PC-9 (cell line): ENCODE data around the gene IFI44. TPM values are rescaled to one million over a fixed set of nuclear protein-coding genes. Genes with fewer than 3 reads are reported as not detected.

ENCODE experiments used
- BruUV-seq: library from RNA; stranded (reverse); fragments of 400-500 nt; replicated peaks from 2 replicates; lab custom pipeline; 2021; lab: Mats Ljungman, UMichigan
- CTCF ChIA-PET: fragments of 300-600 bp; sonication (Branson Sonifier 250); formaldehyde crosslinking; loops from one replicate; lab custom pipeline; 2022; ENCODE audit warnings: antibody characterized with exemption; lab: Charles Lee
- POLR2A ChIA-PET: fragments of 300-600 bp; sonication (Branson Sonifier 250); formaldehyde crosslinking; loops from one replicate; lab custom pipeline; 2022; ENCODE audit warnings: antibody characterized with exemption; ENCODE audit not compliant: unreplicated experiment; lab: Charles Lee
- DNase-seq, 2 experiments: peaks; one replicate each; pipeline versions ENCODE4 v3.0.0 to v3.0.0-alpha.2; 2015 to 2022; ENCODE audit warnings: mixed read lengths in 1 of 2
- H2AFZ ChIP-seq: fragments of 200-600 bp; sonication (generic); 2 replicates; pipeline ENCODE4 v1.8.1; 2017; ENCODE audit warnings: antibody characterized with exemption
- H3F3A ChIP-seq: fragments of 200-600 bp; sonication (generic); 2 replicates; pipeline ENCODE4 v1.8.1; 2017; ENCODE audit warnings: antibody characterized with exemption, mild to moderate bottlenecking, low read depth; ENCODE audit not compliant: insufficient read depth
- H3K27ac ChIP-seq: fragments of 200-600 bp; sonication (generic); 2 replicates; pipeline ENCODE4 v1.6.1; 2016; ENCODE audit warnings: mixed run types
- H3K27me3 ChIP-seq: fragments of 200-600 bp; sonication (generic); 2 replicates; pipeline ENCODE4 v1.6.1; 2016; ENCODE audit warnings: low read depth, mixed run types; ENCODE audit not compliant: insufficient read depth
- H3K36me3 ChIP-seq: fragments of 200-600 bp; sonication (generic); 2 replicates; pipeline ENCODE4 v1.6.1; 2016; ENCODE audit warnings: low read depth, mixed run types
- H3K4me1 ChIP-seq: fragments of 200-600 bp; sonication (generic); replicated peaks from 2 replicates; pipeline ENCODE4 v1.6.1; 2016; ENCODE audit warnings: mixed run types; ENCODE audit not compliant: insufficient read depth
- H3K4me2 ChIP-seq: fragments of 200-600 bp; sonication (generic); 2 replicates; pipeline ENCODE4 v1.6.1; 2017; ENCODE audit warnings: mixed run types
- H3K4me3 ChIP-seq: fragments of 200-600 bp; sonication (generic); 2 replicates; pipeline ENCODE4 v1.6.1; 2016; ENCODE audit warnings: mixed run types
- H3K79me2 ChIP-seq: fragments of 200-600 bp; sonication (generic); 2 replicates; pipeline ENCODE4 v1.6.1; 2017; ENCODE audit warnings: low read depth, mixed run types
- H3K9me2 ChIP-seq: fragments of 200-600 bp; sonication (generic); 2 replicates; pipeline ENCODE4 v1.8.1; 2017; ENCODE audit warnings: mild to moderate bottlenecking; ENCODE audit not compliant: insufficient read depth
- H3K9me3 ChIP-seq: fragments of 200-600 bp; sonication (generic); 2 replicates; pipeline ENCODE4 v1.8.1; 2016; ENCODE audit warnings: low read depth; ENCODE audit not compliant: insufficient read depth
- H4K20me1 ChIP-seq: fragments of 200-600 bp; sonication (generic); 2 replicates; pipeline ENCODE4 v1.8.1; 2017; ENCODE audit not compliant: insufficient read depth
- CTCF ChIP-seq: fragments of 200-600 bp; sonication (generic); conservative IDR thresholded peaks from 2 replicates; pipeline ENCODE4 v1.6.1; 2017; ENCODE audit warnings: mixed run types, antibody characterized with exemption, mild to moderate bottlenecking, moderate library complexity
- EZH2 ChIP-seq: fragments of 200-600 bp; sonication (generic); IDR thresholded peaks from 2 replicates; pipeline ENCODE4 v1.8.0; 2017; ENCODE audit warnings: antibody characterized with exemption, low read depth
- intact Hi-C: fragments of 100-400 bp; cut with micrococcal nuclease; formaldehyde crosslinking; loops from one replicate; pipeline ENCODE4 v1.10.0; 2022; ENCODE audit not compliant: unreplicated experiment
- total RNA-seq: library from RNA; stranded (reverse); gene quantifications from 2 replicates; pipeline ENCODE4 v1.2.3, GENCODE V29; 2021

IFI44 gene
- total RNA-seq, 1 experiment from 2014 or later = 4.8 TPM

- Histone ChIP-seq H4K20me1 (no peaks in the 10 kb centered on the region), H3F3A (no peaks in the 10 kb centered on the region), H3K4me3 (no peak overlapping the region), H3K9me3 (no peaks in the 10 kb centered on the region), H3K9me2 (no peaks in the 10 kb centered on the region), H3K4me1 (no peaks in the 10 kb centered on the region; the same call in 1 of the 2 replicates), H3K36me3 (no peaks in the 10 kb centered on the region), H3K27me3 (no peaks in the 10 kb centered on the region), H2AFZ (0 out of 2 replicates have a peak overlapping the region, but pooled peaks have one; percentile 2), H3K4me2 (no peak overlapping the region), H3K27ac (no peak overlapping the region), H3K79me2 (no peaks in the 10 kb centered on the region)
- intact Hi-C loops = no loop called here
- CTCF ChIA-PET = no interaction called here
- DNase-seq = no peak
- POLR2A ChIA-PET = no interaction called here
- TF ChIP-seq CTCF = no peak
- TF ChIP-seq EZH2 = no peak
- no TSS peak for BruUV-seq
Measured at GRCh38 chr1:78658901-78659300, 9.3 kb downstream of the IFI44 start.

- no peak for DNase-seq
- CTCF ChIA-PET = no interaction called here
- Histone ChIP-seq H3F3A (no peaks in the 10 kb centered on the region), H3K4me2 (no peak overlapping the region), H3K79me2 (no peaks in the 10 kb centered on the region), H2AFZ (0 out of 2 replicates have a peak overlapping the region, but pooled peaks have one; percentile 0), H4K20me1 (no peaks in the 10 kb centered on the region), H3K27ac (no peak overlapping the region), H3K27me3 (no peaks in the 10 kb centered on the region), H3K9me3 (no peaks in the 10 kb centered on the region), H3K36me3 (no peaks in the 10 kb centered on the region), H3K9me2 (no peaks in the 10 kb centered on the region), H3K4me3 (no peak overlapping the region), H3K4me1 (no peaks in the 10 kb centered on the region; the same call in 1 of the 2 replicates)
- no TSS peak for BruUV-seq
- intact Hi-C loops = no loop called here
- TF ChIP-seq CTCF = no peak
- no peak for TF ChIP-seq EZH2
- POLR2A ChIA-PET = no interaction called here
Measured at GRCh38 chr1:78663923-78664322, 14.3 kb downstream of the IFI44 start.

GRCh38 chr1:78664763-78665162, 15.1 kb downstream of the IFI44 start:
- Histone ChIP-seq H3F3A (no peaks in the 10 kb centered on the region), H3K36me3 (no peaks in the 10 kb centered on the region), H3K4me3 (no peak overlapping the region), H3K9me2 (no peaks in the 10 kb centered on the region), H3K27ac (no peak overlapping the region), H3K4me1 (no peaks in the 10 kb centered on the region), H4K20me1 (no peaks in the 10 kb centered on the region), H3K79me2 (no peaks in the 10 kb centered on the region), H3K9me3 (no peaks in the 10 kb centered on the region), H3K4me2 (no peak overlapping the region), H3K27me3 (no peaks in the 10 kb centered on the region), H2AFZ (no peak overlapping the region)
- no TSS peak for BruUV-seq
- TF ChIP-seq EZH2 (no peak), CTCF (no peak)
- intact Hi-C loops = no loop called here
- POLR2A ChIA-PET = no interaction called here
- DNase-seq = no peak
- CTCF ChIA-PET = no interaction called here
